Endodermal cell (in vitro differentiated cells): Measurements from ENCODE around the gene FBXL4. TPM values are rescaled to one million over a fixed set of nuclear protein-coding genes. Genes with fewer than 3 reads are reported as not detected.

Experiments
- DNase-seq: peaks from one replicate; pipeline ENCODE4 v3.0.0-alpha.2; 2017
- H3K27ac ChIP-seq: 2 replicates; pipeline ENCODE4 v1.5.1; 2013; ENCODE audit warnings: mild to moderate bottlenecking, low read depth, low read length, moderate library complexity
- H3K27me3 ChIP-seq: 2 replicates; pipeline ENCODE4 v1.6.1; 2013; ENCODE audit warnings: mild to moderate bottlenecking, low read length, moderate library complexity; ENCODE audit not compliant: insufficient read depth, control insufficient read depth, poor library complexity, severe bottlenecking
- H3K36me3 ChIP-seq: 2 replicates; pipeline ENCODE4 v1.7.0; 2013; ENCODE audit warnings: mild to moderate bottlenecking, low read length, moderate library complexity; ENCODE audit not compliant: control insufficient read depth, insufficient read depth
- H3K4me1 ChIP-seq: one replicate; pipeline ENCODE4 v1.7.0; 2013; ENCODE audit warnings: low read length; ENCODE audit not compliant: control insufficient read depth, insufficient read depth
- H3K4me3 ChIP-seq: 2 replicates; pipeline ENCODE4 v1.5.1; 2013; ENCODE audit warnings: mild to moderate bottlenecking, low read length, moderate library complexity
- H3K9ac ChIP-seq: 2 replicates; pipeline ENCODE4 v1.6.1; 2013; ENCODE audit warnings: mild to moderate bottlenecking, low read length, moderate library complexity; ENCODE audit not compliant: poor library complexity, severe bottlenecking; ENCODE audit errors: extremely low read depth
- H3K9me3 ChIP-seq: 2 replicates; pipeline ENCODE4 v1.6.1; 2013; ENCODE audit warnings: mild to moderate bottlenecking, low read length, moderate library complexity; ENCODE audit not compliant: control insufficient read depth
- H3K27ac Mint-ChIP-seq: 2 replicates; pipeline ENCODE4 v1.8.0; 2020; ENCODE audit warnings: mixed read lengths
- H3K27me3 Mint-ChIP-seq: 2 replicates; pipeline ENCODE4 v1.8.0; 2021; ENCODE audit warnings: mild to moderate bottlenecking, mixed read lengths; ENCODE audit not compliant: insufficient read depth
- H3K36me3 Mint-ChIP-seq: 2 replicates; pipeline ENCODE4 v1.8.0; 2020; ENCODE audit warnings: low read depth, mixed read lengths
- H3K4me1 Mint-ChIP-seq: 2 replicates; pipeline ENCODE4 v1.8.0; 2020; ENCODE audit warnings: mixed read lengths
- H3K4me3 Mint-ChIP-seq: 2 replicates; pipeline ENCODE4 v1.8.0; 2020; ENCODE audit warnings: mild to moderate bottlenecking, moderate library complexity, mixed read lengths
- H3K9me3 Mint-ChIP-seq: 2 replicates; pipeline ENCODE4 v1.8.0; 2020; ENCODE audit warnings: mild to moderate bottlenecking, mixed read lengths
- WGBS, 2 experiments: methylation state at CpG; one replicate each; pipeline versions ENCODE4 v1.1.5 to v1.1.7; 2013; ENCODE audit warnings: missing lambda C conversion rate in 2 of 2, mixed read lengths in 1 of 2; ENCODE audit not compliant: insufficient coverage in 1 of 2, insufficient read length in 1 of 2; 5-methylcytosine and 5-hydroxymethylcytosine counted together
- total RNA-seq, 2 donors: library from RNA; stranded (reverse); fragmentation: NEBNext Ultra II Directional in 1 of 2; extraction: Animal tissue kit (Norgen Biotek cat#: 25700) in 1 of 2; gene quantifications; 2 replicates in 1 of 2; 3 replicates in 1 of 2; pipeline ENCODE4 v1.2.1, GENCODE V29; 2021
- TF ChIP-seq, protein P1 (sequence below): fragments of 200-600 bp; sonication (generic); conservative IDR thresholded peaks from 2 replicates; pipeline ENCODE4 v1.5.0; 2021; ENCODE audit warnings: antibody characterized with exemption, mild to moderate bottlenecking

FBXL4 gene
- total RNA-seq, 2 donors from 2014 or later: 14.1 to 17.4 TPM

DNA sequence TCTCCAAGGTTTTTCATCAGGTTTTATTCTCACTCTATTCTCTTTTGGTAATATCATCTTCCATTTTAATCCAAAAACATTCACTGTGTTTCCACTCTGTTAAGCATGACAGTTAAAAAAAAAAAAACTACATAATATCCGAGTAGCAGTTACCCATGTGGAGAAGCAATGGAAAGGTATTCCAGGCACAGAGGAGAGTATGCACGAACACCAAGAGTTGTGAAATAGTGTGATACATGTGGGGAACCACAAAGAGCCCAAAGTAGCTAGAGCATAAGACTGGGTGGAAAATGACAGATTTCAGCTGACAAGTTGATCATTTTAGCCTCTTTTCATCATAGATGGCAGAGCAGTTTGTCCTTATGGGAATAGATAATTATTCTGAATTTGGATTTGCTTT, 19.9 kb upstream of the FBXL4 start:
- H3K4me1 Mint-ChIP-seq: no peaks in the 10 kb centered on the region
- H3K9me3 ChIP-seq: peaks cover 13% of the 10 kb centered on the region
- no peaks in the 10 kb centered on the region for H3K27me3 Mint-ChIP-seq
- no peak overlapping the region for H3K4me3 Mint-ChIP-seq
- no peak overlapping the region for H3K4me3 ChIP-seq
- peaks cover 10% of the 10 kb centered on the region for H3K27me3 ChIP-seq
- H3K36me3 ChIP-seq: no peaks in the 10 kb centered on the region
- H3K27ac ChIP-seq: no peak overlapping the region
- peaks cover 1% of the 10 kb centered on the region for H3K36me3 Mint-ChIP-seq
- peaks cover 10% of the 10 kb centered on the region for H3K9me3 Mint-ChIP-seq
- 86 to 92% methylated on average over 2 of the region's 2 CpGs for WGBS, 2 experiments
- H3K9ac ChIP-seq: no peak overlapping the region
- H3K4me1 ChIP-seq: no peaks in the 10 kb centered on the region
- DNase-seq: no peak
- TF ChIP-seq, protein P1, sequence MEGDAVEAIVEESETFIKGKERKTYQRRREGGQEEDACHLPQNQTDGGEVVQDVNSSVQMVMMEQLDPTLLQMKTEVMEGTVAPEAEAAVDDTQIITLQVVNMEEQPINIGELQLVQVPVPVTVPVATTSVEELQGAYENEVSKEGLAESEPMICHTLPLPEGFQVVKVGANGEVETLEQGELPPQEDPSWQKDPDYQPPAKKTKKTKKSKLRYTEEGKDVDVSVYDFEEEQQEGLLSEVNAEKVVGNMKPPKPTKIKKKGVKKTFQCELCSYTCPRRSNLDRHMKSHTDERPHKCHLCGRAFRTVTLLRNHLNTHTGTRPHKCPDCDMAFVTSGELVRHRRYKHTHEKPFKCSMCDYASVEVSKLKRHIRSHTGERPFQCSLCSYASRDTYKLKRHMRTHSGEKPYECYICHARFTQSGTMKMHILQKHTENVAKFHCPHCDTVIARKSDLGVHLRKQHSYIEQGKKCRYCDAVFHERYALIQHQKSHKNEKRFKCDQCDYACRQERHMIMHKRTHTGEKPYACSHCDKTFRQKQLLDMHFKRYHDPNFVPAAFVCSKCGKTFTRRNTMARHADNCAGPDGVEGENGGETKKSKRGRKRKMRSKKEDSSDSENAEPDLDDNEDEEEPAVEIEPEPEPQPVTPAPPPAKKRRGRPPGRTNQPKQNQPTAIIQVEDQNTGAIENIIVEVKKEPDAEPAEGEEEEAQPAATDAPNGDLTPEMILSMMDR: no peak
- H3K27ac Mint-ChIP-seq: no peak overlapping the region

DNA sequence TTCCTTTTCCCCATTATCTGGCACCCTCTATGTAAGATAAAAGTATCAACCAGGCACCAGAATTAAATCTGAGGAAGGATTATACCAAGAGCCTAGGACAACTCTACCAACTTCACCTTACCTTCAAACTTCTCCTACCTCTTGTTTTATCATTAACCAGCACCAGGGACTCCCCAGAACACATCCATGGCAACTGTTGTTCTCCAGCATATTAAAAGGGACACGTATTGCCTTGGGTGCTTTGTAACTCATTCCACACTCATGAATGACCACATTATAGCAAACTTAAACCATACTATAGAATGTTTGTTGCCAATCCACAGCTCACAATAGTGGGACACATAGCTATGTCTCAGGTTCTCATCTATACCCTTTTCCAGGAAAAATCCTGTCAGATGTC, 11.9 kb upstream of the FBXL4 start:
- Mint-ChIP-seq H3K27me3 (no peaks in the 10 kb centered on the region), H3K27ac (no peak overlapping the region), H3K4me1 (no peaks in the 10 kb centered on the region), H3K4me3 (no peak overlapping the region), H3K36me3 (no peaks in the 10 kb centered on the region), H3K9me3 (no peaks in the 10 kb centered on the region)
- no peak overlapping the region for H3K27ac ChIP-seq
- no peak for DNase-seq
- peaks cover 4% of the 10 kb centered on the region for H3K27me3 ChIP-seq
- H3K4me3 ChIP-seq: no peak overlapping the region
- no peaks in the 10 kb centered on the region for H3K4me1 ChIP-seq
- 86 to 100% methylated on average over 1 of the region's 1 CpG for WGBS, 2 experiments
- no peaks in the 10 kb centered on the region for H3K9me3 ChIP-seq
- no peaks in the 10 kb centered on the region for H3K36me3 ChIP-seq
- TF ChIP-seq, protein P1: no peak
- H3K9ac ChIP-seq: no peak overlapping the region

DNA sequence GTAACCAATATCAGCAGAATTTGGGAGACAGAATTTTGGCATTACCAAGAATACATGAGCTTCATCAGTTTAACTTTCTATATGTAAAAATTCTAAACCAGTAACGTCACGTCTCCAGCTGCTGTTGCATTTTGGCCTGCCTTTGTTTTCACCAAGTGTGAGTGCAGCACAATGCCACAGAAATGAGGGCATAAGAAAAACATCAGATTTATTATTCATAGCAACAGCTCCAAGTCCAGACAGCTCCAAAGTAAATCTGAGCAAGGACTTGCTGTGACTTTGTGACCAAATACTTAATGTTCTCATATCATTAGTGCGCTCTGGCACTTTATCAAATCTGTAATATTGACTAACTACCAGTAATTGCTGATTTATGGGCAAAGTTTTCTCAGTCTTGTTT, 11.0 kb upstream of the FBXL4 start:
- Histone ChIP-seq H3K36me3 (no peaks in the 10 kb centered on the region), H3K4me1 (no peaks in the 10 kb centered on the region), H3K27ac (no peak overlapping the region), H3K9ac (no peak overlapping the region), H3K9me3 (no peaks in the 10 kb centered on the region), H3K4me3 (no peak overlapping the region), H3K27me3 (no peaks in the 10 kb centered on the region)
- no peak overlapping the region for H3K4me3 Mint-ChIP-seq
- H3K4me1 Mint-ChIP-seq: no peaks in the 10 kb centered on the region
- H3K27me3 Mint-ChIP-seq: no peaks in the 10 kb centered on the region
- TF ChIP-seq, protein P1: no peak
- DNase-seq: no peak
- no peaks in the 10 kb centered on the region for H3K9me3 Mint-ChIP-seq
- no peaks in the 10 kb centered on the region for H3K36me3 Mint-ChIP-seq
- 87 to 93% methylated on average over 3 of the region's 3 CpGs for WGBS, 2 experiments
- no peak overlapping the region for H3K27ac Mint-ChIP-seq
